ENCODE measurements around the gene TEX51.

Gene TEX51

GRCh38 chr2:126915903-126916302 is 17.2 kb downstream of the TEX51 start:
- DNase-seq: no peak

GRCh38 chr2:126916744-126917143 is 18.1 kb downstream of the TEX51 start:
- no peak for DNase-seq

- DNase-seq: no peak
These were observed 22.4 kb downstream of the TEX51 start for GRCh38 chr2:126921066-126921465.

GRCh38 chr2:126930970-126931590 is 32.4 kb downstream of the TEX51 start:
- no peak for DNase-seq

- no peak for DNase-seq
These were observed 33.8 kb downstream of the TEX51 start for GRCh38 chr2:126932529-126932928.

GRCh38 chr2:126932966-126933710 is 34.4 kb downstream of the TEX51 start:
- peak; percentile 38 for DNase-seq

GRCh38 chr2:126933711-126934091 is 35.0 kb downstream of the TEX51 start:
- no peak for DNase-seq

- no peak for DNase-seq
These were observed 36.1 kb downstream of the TEX51 start for GRCh38 chr2:126934809-126935208.

- no peak for DNase-seq
These were observed 37.1 kb downstream of the TEX51 start for GRCh38 chr2:126935774-126936173.

GRCh38 chr2:126936219-126936723 is 37.6 kb downstream of the TEX51 start:
- no peak for DNase-seq

- DNase-seq: no peak
These were observed 41.6 kb downstream of the TEX51 start for GRCh38 chr2:126940331-126940730.

- DNase-seq: no peak
These were observed 43.9 kb downstream of the TEX51 start for GRCh38 chr2:126942427-126943203.

- DNase-seq: no peak
These were observed 45.1 kb downstream of the TEX51 start for GRCh38 chr2:126943612-126944348.

- DNase-seq: no peak
These were observed 46.4 kb downstream of the TEX51 start for GRCh38 chr2:126945118-126945517.

- no peak for DNase-seq
These were observed 47.8 kb downstream of the TEX51 start for GRCh38 chr2:126946318-126947102.

GRCh38 chr2:126947103-126947429 is 48.4 kb downstream of the TEX51 start:
- DNase-seq: peak; percentile 40

- DNase-seq: no peak
These were observed 51.1 kb downstream of the TEX51 start for GRCh38 chr2:126949775-126950174.

- DNase-seq: peak; percentile 0
These were observed 51.8 kb downstream of the TEX51 start for GRCh38 chr2:126950504-126950903.
